Fibroblast of villous mesenchyme (primary cell): ENCODE results near the gene ACTRT1. TPM values are rescaled to one million over a fixed set of nuclear protein-coding genes. Genes with fewer than 3 reads are reported as not detected.

ENCODE experiments used
- DNase-seq: peaks from one replicate; pipeline ENCODE4 v3.0.0-alpha.2; 2010; ENCODE audit warnings: low read depth
- H3K4me3 ChIP-seq: 2 replicates; pipeline ENCODE4 v1.5.1; 2011; ENCODE audit warnings: low read depth, mild to moderate bottlenecking, low read length
- CTCF ChIP-seq: IDR thresholded peaks from 2 replicates; pipeline ENCODE4 v1.5.1; 2012; ENCODE audit warnings: low read depth, mild to moderate bottlenecking, low read length; ENCODE audit not compliant: insufficient read depth
- total RNA-seq: library from RNA; depleted of rRNA; stranded (reverse); fragments of >200 nt; gene quantifications from 2 replicates; pipeline ENCODE4 v1.2.3, GENCODE V29; 2012

The ACTRT1 gene
- total RNA-seq, 1 donor, result not detected

GRCh38 chrX:128019218-128019617, 33.0 kb downstream of the ACTRT1 start:
- no peak for DNase-seq
- no peak overlapping the region for H3K4me3 ChIP-seq
- no peak for TF ChIP-seq CTCF

- no peak overlapping the region for H3K4me3 ChIP-seq
- no peak for TF ChIP-seq CTCF
- no peak for DNase-seq
Observed at GRCh38 chrX:128012015-128012414, 40.2 kb downstream of the ACTRT1 start.

- no peak for TF ChIP-seq CTCF
- no peak for DNase-seq
- no peak overlapping the region for H3K4me3 ChIP-seq
Observed at GRCh38 chrX:128007882-128008281, 44.3 kb downstream of the ACTRT1 start.
